Left lobe of liver (tissue), 2 donors: Measurements from ENCODE around the gene CTBP2. TPM values are rescaled to one million over a fixed set of nuclear protein-coding genes. Genes with fewer than 3 reads are reported as not detected.
A peak's percentile ranks its signal among the peaks of the same experiment; 100 is the strongest.
"Not testable (repeated sequence)": the region's sequence is repeated elsewhere in the genome, so short reads cannot be mapped to it uniquely, and the experiment has no call there.

ENCODE experiments used
- ATAC-seq: fragments of 200-7000 bp; cut with Tn5 transposase; one replicate; pipeline ENCODE4 v1.9.1; 2020; ENCODE audit warnings: mild to moderate bottlenecking, moderate library complexity
- DNase-seq: peaks from one replicate; pipeline ENCODE4 v3.0.0-alpha.2; 2020; ENCODE audit warnings: low spot score
- total RNA-seq: library from RNA; stranded (reverse); gene quantifications from one replicate; pipeline ENCODE4 v1.2.1, GENCODE V29; 2021
- donor health status: DM: no; HTN: no; CAD: no; lungs with moderate emphysema.
- donor health status: DM: no; HTN: yes; CAD: no.

The CTBP2 gene
- total RNA-seq, 1 donor from 2014 or later, result 5.8 TPM

DNA sequence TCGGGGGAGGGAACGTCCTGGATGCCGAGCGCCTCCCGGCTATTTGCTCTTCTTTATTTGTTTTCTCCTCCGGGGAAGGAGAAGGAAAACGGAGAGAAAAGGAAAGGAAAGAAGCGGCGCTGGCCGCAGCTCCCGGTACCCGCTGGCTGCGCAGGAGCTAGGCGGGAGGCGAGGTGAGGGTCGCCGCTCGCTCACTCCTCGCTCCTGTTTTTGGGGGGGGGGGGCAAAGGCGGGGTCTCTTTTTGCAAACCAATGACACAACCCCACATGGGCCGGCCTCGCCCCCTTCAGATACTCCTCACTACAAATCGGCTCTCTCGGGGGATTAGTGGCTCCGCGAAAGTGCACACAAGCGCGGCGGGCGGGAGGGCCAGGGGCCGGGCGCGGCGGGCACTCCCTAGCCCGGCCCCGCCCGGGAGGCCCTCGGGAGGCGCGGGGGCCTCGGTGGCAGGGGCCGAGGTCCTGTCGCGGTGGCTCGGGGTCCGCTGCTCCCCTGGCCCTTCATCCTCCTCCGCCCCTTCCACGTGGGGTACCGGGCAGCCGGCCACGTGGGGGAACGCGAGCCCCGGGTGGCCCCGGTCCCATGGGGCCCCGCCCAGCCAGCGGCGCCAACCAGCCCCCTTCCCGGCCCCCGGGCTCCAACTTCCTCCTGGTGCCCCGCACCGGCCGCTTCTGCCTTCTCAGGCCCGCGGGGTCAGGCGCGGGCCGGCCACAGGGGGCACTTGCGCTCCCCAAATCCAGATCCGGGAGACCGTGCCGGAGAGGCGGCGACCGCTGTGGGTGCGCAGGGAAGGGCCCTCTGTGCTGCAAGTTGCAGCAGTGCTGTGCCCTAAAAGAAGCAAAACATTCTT, 718 bp upstream of the CTBP2 start:
- ATAC-seq (peak; percentile 59), DNase-seq (peak; percentile 56)

DNA sequence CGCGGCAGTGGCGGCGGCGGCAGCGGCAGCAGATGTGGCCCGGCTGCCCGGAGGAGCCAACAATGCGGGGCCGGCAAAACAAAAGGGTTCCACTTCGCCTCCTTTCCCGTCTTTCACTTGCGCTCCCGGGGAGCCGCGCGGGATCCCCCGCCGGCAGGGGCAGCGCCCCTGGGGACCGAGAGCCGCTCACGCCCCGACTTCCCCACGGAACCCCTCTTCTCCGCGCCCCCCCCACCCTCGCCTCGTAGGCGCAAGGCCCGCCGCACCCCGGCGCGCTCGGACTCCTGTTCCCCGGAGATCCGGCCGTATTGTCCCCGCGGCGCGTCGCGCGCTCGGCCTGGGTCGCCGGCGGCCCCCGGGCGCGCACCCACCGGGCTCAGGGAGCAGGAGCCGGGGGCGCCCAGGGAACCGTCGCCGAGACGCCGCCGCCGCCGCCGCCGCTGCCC, 854 bp downstream of the CTBP2 start:
- ATAC-seq (no peak), DNase-seq (peak; percentile 46)

GRCh38 chr10:125158601-125159485, 1.5 kb downstream of the CTBP2 start:
- peak; percentile 49 for DNase-seq
- ATAC-seq, result peak; percentile 59

DNA sequence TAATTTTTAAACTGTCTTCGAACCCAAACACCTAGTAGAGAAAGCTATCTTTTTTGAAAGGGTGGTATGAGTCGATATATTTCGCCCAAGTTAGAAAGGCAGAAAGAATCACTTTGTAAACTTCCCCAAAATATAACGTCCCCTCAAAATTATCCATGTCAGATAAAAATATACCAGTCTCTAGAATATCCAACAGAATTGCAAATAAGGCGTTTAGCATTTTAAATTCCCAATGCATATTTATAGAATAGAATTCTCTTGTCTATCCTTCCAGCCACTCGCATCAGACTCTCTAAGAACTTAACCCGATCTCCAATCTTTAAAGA, 2.1 kb downstream of the CTBP2 start:
- ATAC-seq (no peak), DNase-seq (no peak)

GRCh38 chr10:125157505-125157904, 2.9 kb downstream of the CTBP2 start:
- ATAC-seq (no peak), DNase-seq (no peak)

DNA sequence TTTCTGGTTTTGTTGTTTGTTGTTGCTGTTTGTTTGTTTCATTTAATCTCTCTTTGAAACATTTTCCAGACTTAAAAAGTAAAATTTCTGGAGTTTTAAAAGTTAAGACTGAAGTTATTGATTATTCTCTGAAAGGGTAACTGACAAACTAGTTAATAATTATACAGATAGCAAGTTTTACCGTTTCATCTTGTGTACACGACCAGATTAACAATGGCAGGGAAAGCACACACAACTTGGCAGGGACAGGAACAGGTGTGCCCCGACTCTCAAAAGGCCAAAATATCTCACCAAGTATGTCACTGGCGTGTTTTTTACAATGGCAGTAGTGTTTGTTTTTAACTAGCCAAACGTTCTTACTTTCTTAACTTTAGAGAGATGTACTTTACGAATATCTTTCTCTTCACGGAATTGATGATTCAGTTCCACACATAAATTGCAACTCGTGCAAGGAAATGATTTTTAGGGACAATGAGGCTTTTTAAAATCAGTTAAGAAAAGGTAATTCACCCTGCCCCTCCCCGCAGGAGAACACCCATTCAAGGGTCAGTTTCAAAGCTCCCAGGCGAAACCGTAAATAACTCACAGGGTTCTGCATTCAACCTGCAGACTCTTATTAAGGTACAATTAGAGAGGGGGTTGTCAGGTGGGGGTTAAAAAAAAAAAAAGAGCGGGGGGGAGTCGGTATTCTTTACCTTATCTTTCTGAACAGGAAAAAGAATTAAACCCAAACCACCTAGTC, 3.5 kb downstream of the CTBP2 start:
- DNase-seq, result no peak
- peak; percentile 29 for ATAC-seq

DNA sequence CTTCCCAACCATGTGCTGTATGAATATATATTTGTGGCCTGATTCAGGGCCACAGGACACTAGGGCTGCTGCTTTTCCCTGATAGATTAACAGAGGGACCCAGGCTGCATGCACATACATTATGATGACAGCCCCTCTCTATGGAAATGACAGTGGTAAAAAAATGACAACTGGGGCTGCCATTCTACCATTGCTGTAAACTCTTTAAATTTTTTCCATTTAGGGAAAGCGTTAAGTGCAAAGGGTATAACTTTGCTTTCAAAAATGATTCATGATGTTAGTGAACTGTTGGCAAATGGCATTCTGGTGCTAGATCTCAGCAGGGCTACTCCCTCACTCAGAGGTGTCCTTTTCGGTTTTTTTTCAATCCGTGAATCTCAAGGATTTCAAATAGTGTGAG, 4.2 kb downstream of the CTBP2 start:
- DNase-seq (no peak), ATAC-seq (no peak)

DNA sequence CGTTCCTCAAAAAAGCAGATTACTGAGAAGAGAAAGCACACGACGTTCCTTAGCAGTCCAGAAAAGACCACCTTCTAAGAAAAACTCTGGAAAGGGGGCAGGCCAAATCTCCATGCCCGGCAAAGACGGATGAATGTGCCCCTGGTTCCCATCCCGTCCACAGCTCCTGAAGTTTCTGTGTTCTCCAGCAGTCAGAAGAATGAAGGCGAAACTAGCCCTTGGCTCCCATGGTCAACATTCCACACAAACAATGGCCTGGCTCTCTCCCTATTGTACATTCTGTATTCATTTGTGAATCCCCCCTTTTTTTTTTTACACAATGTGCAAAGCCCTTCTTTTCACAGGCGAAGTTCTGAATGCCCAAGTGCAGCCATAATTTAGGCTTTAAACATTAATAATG, 5.3 kb downstream of the CTBP2 start:
- no peak for DNase-seq
- ATAC-seq, result no peak

GRCh38 chr10:125154529-125154928, 5.8 kb downstream of the CTBP2 start:
- ATAC-seq (no peak), DNase-seq (no peak)

- DNase-seq (no peak), ATAC-seq (peak; percentile 42)
Measured at GRCh38 chr10:125153703-125154490, 6.5 kb downstream of the CTBP2 start.

DNA sequence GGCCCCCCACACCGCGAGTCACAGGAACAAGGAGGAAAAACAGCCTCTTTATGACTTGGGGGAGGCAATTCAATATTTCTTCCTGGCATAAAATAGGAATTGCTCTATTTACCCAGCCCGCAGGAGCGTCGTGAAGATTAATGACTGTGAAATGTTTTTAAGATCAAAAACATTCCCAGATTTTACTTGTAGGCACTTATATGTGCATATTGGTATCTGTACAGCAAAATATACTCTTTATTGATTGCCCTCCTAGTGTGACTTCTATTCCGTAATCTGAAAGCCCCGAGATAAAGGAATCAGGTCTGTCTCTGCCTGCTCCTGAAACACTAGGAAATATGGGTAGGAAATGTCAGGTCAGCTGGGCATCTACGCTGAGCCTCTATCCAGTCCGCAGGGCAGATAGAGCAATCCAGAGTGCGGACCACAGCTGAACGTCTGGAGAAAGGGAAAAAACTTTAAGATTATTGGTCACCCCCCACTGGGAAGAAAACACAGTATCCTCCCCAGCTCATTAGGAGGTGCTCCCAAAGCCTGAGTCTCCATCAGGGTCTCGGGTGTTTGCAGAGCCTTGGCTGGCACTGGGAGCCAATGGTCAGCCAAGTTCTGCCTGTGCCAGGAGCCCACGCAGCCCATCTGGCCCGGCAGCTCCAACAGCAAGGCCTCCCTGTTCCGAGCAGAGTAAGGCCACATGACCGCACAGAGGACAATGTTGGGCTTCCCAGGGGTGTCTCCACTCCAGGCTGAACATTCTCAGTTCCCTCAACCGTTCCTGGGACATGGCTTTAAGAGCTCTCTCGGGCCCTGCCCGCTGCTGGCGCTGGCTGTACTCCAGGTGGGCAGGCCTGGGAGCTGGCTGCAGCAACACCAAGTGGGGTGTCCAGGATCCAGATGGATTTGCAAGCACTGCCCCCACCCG, 7.7 kb downstream of the CTBP2 start:
- no peak for DNase-seq
- ATAC-seq, result no peak

- ATAC-seq (no peak), DNase-seq (no peak)
Measured at GRCh38 chr10:125151553-125152449, 8.6 kb downstream of the CTBP2 start.

DNA sequence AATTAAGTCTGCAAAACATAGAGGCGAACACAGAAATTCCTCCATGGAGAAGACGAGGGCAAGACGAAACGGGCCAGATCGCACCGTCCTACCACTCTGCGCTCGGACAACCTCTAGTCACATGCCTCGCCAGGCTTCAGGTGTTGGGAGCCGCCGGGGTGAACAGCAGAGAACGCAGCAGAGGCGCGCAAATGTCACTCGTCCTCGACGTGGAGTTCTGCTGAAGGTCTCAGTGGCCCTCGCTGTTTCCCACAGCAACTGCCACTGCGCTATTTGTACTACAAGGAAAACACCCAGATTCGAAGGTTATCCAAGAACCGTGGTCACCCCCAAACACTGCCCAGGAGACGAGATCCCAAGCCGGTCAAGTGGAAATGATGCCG, 9.2 kb downstream of the CTBP2 start:
- no peak for ATAC-seq

DNA sequence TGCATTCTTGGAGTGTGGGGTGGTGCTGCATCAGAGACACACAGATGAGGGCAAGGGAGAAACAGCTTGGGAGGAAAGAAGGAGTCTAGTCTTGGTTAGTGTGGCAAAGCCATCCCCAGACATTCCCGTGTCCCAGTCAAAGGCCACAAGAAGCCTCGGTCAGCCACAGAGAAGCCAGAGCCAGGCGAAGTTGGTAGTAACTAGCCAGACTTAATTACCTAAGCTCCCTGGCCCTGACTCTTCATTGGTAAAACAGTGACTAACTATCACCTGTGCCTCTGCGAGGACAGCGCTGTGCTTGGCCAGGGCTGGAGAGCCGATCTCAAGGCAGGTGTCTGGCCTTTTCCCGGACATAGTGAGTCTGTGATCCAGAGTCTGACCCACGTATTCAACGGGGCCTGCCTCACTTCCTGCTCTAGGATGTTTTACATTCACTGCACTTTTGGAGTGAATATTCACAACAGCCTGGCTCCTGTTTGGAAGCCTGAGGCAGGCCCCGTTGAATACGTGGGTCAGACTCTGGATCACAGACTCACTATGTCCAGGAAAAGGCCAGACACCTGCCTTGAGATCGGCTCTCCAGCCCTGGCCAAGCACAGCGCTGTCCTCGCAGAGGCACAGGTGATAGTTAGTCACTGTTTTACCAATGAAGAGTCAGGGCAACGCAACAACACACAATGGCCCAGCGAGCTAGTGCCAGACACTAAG, 9.8 kb downstream of the CTBP2 start:
- not testable (repeated sequence) for ATAC-seq, DNase-seq

More for the DNA sequence above, 9.2 kb downstream of the CTBP2 start:
- DNase-seq, result no peak

DNA sequence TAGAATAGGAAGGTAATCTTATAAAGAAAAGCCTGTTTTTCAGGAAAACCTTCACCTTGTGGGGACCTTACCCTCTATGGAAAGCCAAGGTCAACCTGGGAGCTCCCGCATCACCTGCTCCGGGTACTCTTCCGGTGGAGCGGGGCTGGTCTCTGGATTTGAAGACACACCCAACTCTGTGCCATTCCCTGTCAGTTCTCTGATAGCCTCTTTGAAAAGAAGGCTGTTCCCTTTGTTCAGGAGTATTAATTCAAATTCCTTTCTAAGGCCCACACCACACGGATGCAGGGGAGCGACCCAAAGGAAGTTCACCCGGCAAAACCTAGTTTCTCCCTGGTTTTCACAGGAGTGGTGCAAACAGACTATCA, 10.7 kb downstream of the CTBP2 start:
- no peak for DNase-seq
- no peak for ATAC-seq

DNA sequence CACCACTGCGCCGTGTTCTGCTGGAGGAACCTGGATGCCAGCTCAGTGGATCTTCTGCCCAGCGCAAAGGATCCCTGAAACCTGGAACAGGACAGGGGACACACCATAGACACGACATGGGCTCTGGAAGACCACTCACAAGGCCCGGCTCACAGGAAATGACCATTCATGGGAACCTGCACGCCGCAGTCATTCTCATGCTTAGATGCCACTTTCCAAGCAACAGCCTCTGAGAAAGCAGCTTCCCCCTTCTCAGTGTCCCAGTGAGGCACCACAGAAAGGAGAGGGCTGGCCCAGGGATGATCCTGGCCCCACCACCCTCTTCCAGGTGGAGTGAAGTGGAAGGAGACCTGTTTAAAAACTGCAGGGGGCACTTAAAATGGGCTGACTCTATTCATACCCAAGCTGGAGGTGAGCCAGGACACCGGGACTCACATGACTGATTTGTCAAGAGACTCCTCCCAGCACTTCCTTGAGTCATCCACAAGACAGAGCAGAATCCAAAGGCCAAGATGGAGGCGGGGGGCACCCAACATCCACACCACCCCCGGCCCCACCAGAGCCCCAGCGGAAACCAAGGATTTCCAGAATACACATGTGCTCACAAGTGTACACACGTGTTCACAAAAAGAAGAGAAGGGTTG, 11.2 kb downstream of the CTBP2 start:
- DNase-seq, result no peak
- peak; percentile 16 for ATAC-seq

DNA sequence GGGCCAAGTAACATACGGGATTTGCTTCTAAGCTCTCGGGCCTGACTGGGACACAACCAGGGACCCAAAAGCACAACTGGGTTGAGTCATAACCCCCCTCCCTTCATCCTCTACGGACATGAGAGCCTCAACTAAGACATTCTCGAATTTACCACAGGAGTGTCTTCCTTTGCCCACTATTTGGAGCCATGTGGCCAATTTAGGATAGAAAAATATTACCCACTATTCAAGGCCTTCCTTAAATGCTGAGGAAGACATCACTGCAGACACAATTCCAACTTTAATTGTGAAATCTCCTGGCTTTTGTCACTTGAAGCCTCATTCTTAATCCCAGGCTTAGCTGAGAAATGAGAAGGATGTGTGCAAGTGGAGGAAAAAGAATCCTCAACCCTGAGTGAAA, 11.8 kb downstream of the CTBP2 start:
- ATAC-seq, result no peak
- DNase-seq, result no peak
